GM19467 (cell line): Measurements from ENCODE around the gene AFAP1L1.

ENCODE experiments used
- ATAC-seq: cut with Tn5 transposase; IDR thresholded peaks from one replicate; pipeline ENCODE4 v1.9.1; 2021; ENCODE audit warnings: mild to moderate bottlenecking, moderate library complexity; ENCODE audit not compliant: unreplicated experiment

AFAP1L1 gene

DNA sequence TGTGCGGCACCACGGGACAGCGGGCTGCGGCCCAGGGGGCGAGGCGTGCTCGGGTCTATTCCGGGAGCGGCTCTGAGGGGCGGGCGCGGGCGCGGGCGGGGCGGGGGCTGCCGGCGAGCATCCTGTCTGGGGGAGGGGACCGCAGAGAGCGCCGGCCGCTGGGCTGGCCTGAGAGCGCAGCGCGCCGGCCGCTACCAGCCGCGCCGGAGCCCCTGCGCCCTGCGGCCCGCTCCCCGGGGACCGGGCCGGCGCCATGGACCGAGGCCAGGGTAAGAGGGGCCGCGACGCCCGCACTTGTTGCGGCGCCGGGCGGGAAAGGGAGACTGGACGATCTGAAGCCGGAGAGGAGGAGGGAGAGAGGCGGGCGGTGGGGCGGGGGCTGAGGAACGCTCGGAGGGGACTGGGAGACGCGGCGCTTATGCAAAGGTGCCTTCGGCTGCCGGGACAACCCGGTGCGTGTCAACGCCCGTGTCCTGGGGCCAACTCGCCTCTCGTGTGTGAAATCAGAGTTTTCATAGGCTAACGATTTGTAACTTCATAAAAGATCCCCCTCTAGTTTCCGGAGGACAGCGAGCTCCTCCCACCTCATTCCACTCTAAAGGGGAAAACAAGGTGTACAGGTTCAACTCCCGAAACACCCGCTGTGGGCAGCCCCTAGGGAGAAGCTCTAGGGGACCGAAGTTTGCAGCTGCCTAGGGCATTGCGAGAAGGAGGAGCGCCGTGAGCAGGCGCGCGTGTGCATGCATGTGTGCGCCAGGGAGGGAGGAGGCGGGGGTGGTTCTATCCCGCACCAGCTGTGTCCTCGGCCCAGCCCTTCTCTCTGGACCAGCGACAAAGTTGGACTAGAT, at the start of gene AFAP1L1:
Gene AFAP1L1 (plus strand): TSS at position 144 of the 848 bp plus-strand sequence. CDS start 110 bp downstream, at position 254.
- ATAC-seq = no peak

DNA sequence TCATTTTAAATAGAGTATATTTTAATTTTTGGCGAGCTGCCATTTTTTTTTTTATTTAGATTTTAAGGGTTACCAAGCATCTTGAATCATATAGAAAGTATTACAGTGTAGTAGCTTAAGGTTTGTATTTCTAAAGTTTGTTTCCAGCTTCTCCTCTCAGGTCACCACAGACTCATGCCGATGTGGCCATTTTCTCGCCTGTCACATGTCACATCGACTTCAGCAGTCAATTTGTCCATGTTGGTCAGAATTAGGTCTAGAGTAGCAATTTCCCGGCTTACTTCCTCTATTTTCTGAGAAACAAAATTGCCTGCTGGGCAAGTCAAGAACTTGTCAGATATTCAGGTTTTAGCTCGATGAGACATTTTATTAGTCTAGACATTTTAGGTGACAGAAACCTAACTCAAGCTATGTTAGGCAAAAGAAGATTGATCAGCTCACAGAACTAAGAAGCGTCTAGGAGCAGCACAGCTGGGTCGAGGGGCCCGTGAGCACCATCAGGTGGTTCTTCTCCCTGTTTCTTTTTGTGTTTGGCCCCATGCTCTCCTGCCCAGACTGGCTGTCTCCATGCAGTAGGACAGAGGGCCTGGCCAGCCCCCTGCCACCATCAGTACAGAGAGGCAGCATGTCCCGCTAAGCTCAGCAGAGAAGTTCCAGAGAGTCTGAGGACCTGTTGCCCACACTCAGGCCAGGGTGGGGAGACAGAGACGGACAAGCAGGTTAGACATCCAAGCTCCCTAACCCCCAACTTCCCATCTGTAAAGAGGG, 48.4 kb upstream of the AFAP1L1 start:
- ATAC-seq = no peak

- ATAC-seq = no peak
These were observed 47.4 kb upstream of the AFAP1L1 start for GRCh38 chr5:149224282-149224681.

DNA sequence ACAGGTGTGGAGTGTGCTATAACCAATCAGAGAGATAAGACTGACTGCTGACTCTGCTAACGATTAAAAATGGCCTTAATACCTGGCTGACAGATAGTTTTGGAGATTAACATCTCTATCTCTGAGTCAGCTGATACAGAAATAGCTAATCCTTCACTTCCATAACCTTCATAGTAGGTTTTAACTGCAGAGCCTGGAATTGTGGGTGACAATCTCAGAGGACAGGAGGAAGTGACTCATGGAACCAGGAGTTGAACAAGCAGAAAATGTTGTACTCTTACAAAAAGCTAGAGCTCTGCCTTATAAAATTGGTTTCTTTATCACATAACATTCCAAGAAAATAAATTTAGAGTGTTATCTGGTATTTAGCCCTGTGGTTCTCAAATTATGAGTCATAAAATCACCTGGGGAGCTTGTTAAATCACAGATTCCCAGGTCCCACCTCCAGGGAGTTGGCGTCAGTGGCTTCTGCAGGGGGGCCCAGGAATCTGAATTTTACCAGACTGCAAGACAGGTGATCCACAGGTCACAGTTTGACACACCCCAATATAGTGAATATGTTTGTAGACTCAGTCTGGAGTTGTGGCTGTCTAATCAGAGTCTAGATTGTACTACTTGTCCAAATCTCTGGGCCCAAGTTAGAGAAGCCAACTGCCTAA, 44.4 kb upstream of the AFAP1L1 start:
- no peak for ATAC-seq

DNA sequence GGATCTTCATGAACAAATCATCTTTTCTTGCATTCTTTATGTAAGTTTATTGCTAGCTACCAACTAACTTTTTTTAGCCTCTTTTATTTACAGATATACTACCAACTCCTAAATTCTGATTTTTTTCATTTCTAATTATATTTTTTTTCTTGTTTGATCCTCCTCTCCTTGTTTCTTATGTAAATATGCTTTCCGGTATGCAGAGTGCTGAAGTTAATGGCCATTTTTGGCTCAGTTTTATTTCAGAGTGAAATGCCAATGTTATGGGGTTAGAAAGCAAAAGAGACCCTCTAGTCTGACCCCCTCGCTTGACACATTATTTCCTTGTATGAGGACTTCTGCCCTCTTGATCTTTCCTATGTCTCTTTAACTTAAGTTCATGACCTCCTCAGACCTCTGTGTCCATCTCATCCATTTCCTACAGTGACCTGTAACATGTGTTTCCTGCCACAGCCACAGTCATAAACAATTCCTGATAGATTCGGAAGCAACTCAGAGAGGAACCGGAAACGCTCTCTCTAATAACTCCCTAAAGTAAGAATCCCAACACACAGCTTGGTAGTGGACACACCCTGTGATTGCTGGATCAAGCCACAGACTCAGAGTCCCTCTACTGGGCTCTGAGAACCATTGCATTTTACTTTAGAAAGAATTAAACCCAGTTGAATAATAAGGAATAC, 42.9 kb upstream of the AFAP1L1 start:
- ATAC-seq = no peak

- no peak for ATAC-seq
These were observed 42.2 kb upstream of the AFAP1L1 start for GRCh38 chr5:149229298-149229937.

- no peak for ATAC-seq
These were observed 35.8 kb upstream of the AFAP1L1 start for GRCh38 chr5:149235841-149236240.

- no peak for ATAC-seq
These were observed 34.0 kb upstream of the AFAP1L1 start for GRCh38 chr5:149237662-149238061.

DNA sequence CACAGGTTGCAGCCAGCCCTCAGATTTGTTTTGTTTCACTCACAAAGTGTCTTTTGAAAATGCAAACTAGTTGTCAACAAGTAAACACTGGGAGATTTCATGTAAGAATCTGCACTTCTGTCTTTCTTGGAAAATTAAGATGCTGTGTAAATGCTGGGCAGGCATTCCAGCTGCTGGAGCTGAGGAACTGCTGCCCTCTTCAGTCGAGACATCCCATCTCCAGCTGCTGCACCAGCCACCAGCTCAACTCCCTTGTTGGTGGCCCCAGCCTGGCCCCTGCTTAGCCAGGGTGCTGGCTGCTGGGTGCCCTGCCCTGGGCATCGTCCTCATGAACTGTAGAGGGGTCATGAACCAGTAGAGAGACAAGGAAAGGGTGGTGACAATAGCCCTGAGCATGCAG, 33.1 kb upstream of the AFAP1L1 start:
- no peak for ATAC-seq

DNA sequence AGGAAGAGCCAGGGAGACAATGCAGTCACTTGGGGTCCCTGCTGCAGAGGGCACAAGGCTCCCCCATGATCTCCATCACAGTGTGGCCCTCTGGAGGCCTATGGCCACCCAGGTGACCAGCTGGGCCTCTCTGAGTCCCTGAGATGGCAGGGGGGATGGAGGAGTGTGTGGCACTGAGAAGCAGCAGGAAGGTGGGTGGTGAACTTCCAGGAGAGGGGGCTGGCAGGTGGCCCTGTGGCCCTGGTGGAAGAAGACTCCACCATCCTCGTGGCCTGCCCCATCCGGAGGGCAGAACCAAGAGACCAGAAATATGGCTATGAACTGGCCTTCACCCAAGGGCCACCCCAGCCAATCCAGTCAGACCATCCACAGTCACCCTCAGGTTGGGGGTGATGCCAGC, 31.7 kb upstream of the AFAP1L1 start:
- ATAC-seq = no peak

DNA sequence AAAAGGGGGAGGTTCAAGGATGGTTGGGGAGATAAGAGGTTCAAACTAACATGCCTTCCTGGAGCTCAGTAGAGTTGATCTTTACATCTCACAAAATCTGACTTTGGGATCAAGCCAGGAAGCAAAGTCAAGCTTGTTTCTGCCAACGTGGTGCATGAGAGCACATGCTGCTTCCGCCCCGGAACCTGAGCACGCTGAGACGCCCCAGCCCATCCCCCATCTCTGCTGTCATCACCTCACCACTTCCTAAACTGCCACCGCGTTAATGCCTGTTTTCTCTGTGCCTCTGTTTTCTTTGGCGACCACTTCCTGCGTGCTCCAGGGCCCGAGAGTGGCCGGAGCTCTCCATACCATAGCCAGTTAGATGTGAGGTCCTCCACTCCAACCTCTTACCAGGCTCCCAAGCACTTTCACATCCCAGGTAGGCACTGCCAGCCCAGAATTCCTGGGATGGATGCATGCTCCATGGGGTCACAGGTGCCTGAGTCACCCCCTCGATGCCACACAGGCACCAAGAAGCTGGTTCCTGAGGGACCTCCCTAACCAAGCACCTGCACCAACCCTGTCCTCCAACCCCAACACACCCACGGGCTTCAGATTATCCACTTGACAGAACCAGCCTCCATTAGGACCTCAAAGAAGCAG, 31.2 kb upstream of the AFAP1L1 start:
- ATAC-seq = peak; percentile 83

DNA sequence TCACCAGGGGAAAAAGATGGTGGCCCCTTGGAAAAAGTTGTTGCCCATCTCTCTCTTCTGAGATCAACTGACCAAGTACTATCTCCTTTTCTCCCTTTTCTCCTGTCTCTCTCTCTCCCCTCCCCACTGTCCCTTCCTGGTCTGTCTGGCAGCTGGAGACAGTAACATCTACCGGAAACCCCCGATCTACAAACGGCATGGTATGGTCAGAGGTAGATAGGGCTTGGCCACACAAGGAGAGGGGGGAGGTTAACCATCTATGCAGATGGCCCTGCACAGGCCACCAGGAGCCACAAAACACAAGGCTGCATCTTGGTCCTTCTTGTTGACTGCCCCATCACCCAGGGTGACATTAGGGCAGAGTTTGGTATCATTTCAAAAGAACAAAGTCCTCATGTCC, 29.3 kb upstream of the AFAP1L1 start:
- no peak for ATAC-seq

- no peak for ATAC-seq
These were observed 24.8 kb upstream of the AFAP1L1 start for GRCh38 chr5:149246906-149247305.

- no peak for ATAC-seq
These were observed 23.9 kb upstream of the AFAP1L1 start for GRCh38 chr5:149247726-149248125.

- ATAC-seq = no peak
These were observed 20.1 kb upstream of the AFAP1L1 start for GRCh38 chr5:149251546-149251945.

- ATAC-seq = no peak
These were observed 17.2 kb upstream of the AFAP1L1 start for GRCh38 chr5:149254506-149254905.

- ATAC-seq = no peak
These were observed 15.2 kb upstream of the AFAP1L1 start for GRCh38 chr5:149256451-149256850.

DNA sequence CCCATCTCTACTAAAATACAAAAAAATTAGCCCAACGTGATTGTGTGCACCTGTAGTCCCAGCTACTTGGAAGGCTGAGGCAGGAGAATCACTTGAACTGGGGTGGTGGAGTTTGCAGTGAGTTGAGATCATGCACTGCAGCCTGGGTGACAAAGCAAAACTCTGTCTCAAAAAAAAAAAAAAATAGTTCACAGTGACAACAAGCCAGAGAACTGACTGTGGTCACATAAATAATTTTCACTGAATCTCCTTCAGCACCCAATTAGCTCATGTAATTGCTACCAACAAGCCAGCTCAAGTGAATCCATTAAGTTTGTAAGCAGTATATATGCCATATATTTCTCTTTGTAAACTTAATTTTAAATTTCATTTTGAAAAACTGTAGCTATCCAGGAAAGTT, 14.5 kb upstream of the AFAP1L1 start:
- ATAC-seq = no peak

- ATAC-seq = no peak
These were observed 13.6 kb upstream of the AFAP1L1 start for GRCh38 chr5:149257889-149258705.
